ENCODE data around the gene SH2D3C. TPM values are rescaled to one million over a fixed set of nuclear protein-coding genes. Genes with fewer than 3 reads are reported as not detected.

The SH2D3C gene
- total RNA-seq, 2 experiments from 2014 or later: 10.9 to 11.8 TPM

GRCh38 chr9:127805620-127806019 lies 27.2 kb upstream of the SH2D3C start:
- Mint-ChIP-seq H3K27me3 (no peaks in the 10 kb centered on the region), H3K27ac (no peak overlapping the region), H3K36me3 (ENCODE audit: low read depth) (peaks cover 40% of the 10 kb centered on the region), H3K9me3 (no peaks in the 10 kb centered on the region), H3K4me3 (peak overlapping the region; percentile 35), H3K4me1 (ENCODE audit: low read depth) (peaks cover 19% of the 10 kb centered on the region)
- H3K4me3 ChIP-seq (ENCODE audit: low read length): no peak overlapping the region
- POLR2A ChIA-PET: interaction anchor here (1.0 to 1.3 kb wide), 2 partner anchors 9 to 20 kb away, joined by 3 to 6 read pairs; partner anchors contain the start of gene CDK9
- peaks cover 46% of the 10 kb centered on the region for H3K36me3 ChIP-seq (ENCODE audit: insufficient read depth, low read length)
- H3K27ac ChIP-seq (ENCODE audit: low read depth in 1 of 2, low read length in 2 of 2): no peak overlapping the region
- H3K4me1 ChIP-seq (ENCODE audit: insufficient read depth, low read length): peaks cover 28% of the 10 kb centered on the region
- no peaks in the 10 kb centered on the region for H3K9me3 ChIP-seq (ENCODE audit: control insufficient read depth in 1 of 2, insufficient read depth in 1 of 2, low read length in 2 of 2)
- ATAC-seq (ENCODE audit: poor library complexity): no peak
- CTCF ChIA-PET: no interaction called here
- intact Hi-C loops (cut with DNase I, micrococcal nuclease): loop anchor here in 1 of 2 experiments (5.0 kb wide), 1 partner anchor 47 kb away; the partner anchor contains the start of gene ENG
- no peak for TF ChIP-seq CTCF (IDR thresholded peaks at IDR 0.05)
- H3K27me3 ChIP-seq (ENCODE audit: control insufficient read depth in 1 of 2, insufficient read depth in 2 of 2, low read length in 2 of 2): no peaks in the 10 kb centered on the region
- peak in 6 of 14 experiments; percentile 23 to 59 (median 44) for DNase-seq

GRCh38 chr9:127803507-127804352 lies 25.3 kb upstream of the SH2D3C start:
- no peaks in the 10 kb centered on the region for H3K27me3 Mint-ChIP-seq
- H3K36me3 Mint-ChIP-seq (ENCODE audit: low read depth): peaks cover 25% of the 10 kb centered on the region
- peak overlapping the region; percentile 80 for H3K27ac Mint-ChIP-seq
- no peaks in the 10 kb centered on the region for H3K27me3 ChIP-seq (ENCODE audit: control insufficient read depth in 1 of 2, insufficient read depth in 2 of 2, low read length in 2 of 2)
- H3K4me1 Mint-ChIP-seq (ENCODE audit: low read depth): peaks cover 19% of the 10 kb centered on the region
- H3K27ac ChIP-seq (ENCODE audit: low read depth in 1 of 2, low read length in 2 of 2): peak overlapping the region; percentile 63 to 79
- peaks cover 28% of the 10 kb centered on the region for H3K4me1 ChIP-seq (ENCODE audit: insufficient read depth, low read length)
- ChIA-PET CTCF (interaction anchor here (1.2 to 1.3 kb wide), 2 partner anchors 66 to 69 kb away, joined by 3 read pairs; partner anchors contain the start of gene TOR2A), POLR2A (interaction anchor here (0.6 to 1.5 kb wide), 4 partner anchors 18 to 118 kb away, joined by 3 to 8 read pairs (median 3); partner anchors contain the start of gene CDK9)
- H3K36me3 ChIP-seq (ENCODE audit: insufficient read depth, low read length): peaks cover 31% of the 10 kb centered on the region
- no peaks in the 10 kb centered on the region for H3K9me3 ChIP-seq (ENCODE audit: control insufficient read depth in 1 of 2, insufficient read depth in 1 of 2, low read length in 2 of 2)
- peak overlapping the region; percentile 79 for H3K4me3 ChIP-seq (ENCODE audit: low read length)
- ATAC-seq (ENCODE audit: poor library complexity): no peak
- no peak for TF ChIP-seq CTCF (IDR thresholded peaks at IDR 0.05)
- intact Hi-C loops (cut with DNase I, micrococcal nuclease): loop anchor here (2.0 to 5.0 kb wide), 4 partner anchors 17 to 389 kb away; partner anchors contain the start of genes CDK9 (in 1 of the 2) and CIZ1 (in 1 of the 2)
- no peaks in the 10 kb centered on the region for H3K9me3 Mint-ChIP-seq
- H3K4me3 Mint-ChIP-seq: peak overlapping the region; percentile 91
- DNase-seq: peak in 3 of 14 experiments; percentile 22 to 61 (median 45)

- H3K36me3 Mint-ChIP-seq (ENCODE audit: low read depth): peaks cover 19% of the 10 kb centered on the region
- Histone ChIP-seq H3K27me3 (ENCODE audit: control insufficient read depth in 1 of 2, insufficient read depth in 2 of 2, low read length in 2 of 2) (no peaks in the 10 kb centered on the region), H3K27ac (ENCODE audit: low read depth in 1 of 2, low read length in 2 of 2) (peak within 1 kb of the TSS; percentile 79), H3K36me3 (ENCODE audit: insufficient read depth, low read length) (peaks cover 22% of the 10 kb centered on the region), H3K4me1 (ENCODE audit: insufficient read depth, low read length) (peaks cover 29% of the 10 kb centered on the region), H3K4me3 (ENCODE audit: low read length) (peak within 1 kb of the TSS; percentile 79), H3K9me3 (ENCODE audit: control insufficient read depth in 1 of 2, insufficient read depth in 1 of 2, low read length in 2 of 2) (no peaks in the 10 kb centered on the region)
- peak within 1 kb of the TSS; percentile 91 for H3K4me3 Mint-ChIP-seq
- intact Hi-C loops (cut with DNase I, micrococcal nuclease): loop anchor here (1.0 to 5.0 kb wide), 5 partner anchors 16 to 389 kb away; partner anchors contain the start of genes CDK9 (in 2 of the 2) and CIZ1 (in 1 of the 2)
- ATAC-seq (ENCODE audit: poor library complexity) (peak; percentile 90), DNase-seq (peak; percentile 63 to 94 (median 79))
- H3K27me3 Mint-ChIP-seq: no peaks in the 10 kb centered on the region
- H3K4me1 Mint-ChIP-seq (ENCODE audit: low read depth): peaks cover 20% of the 10 kb centered on the region
- POLR2A ChIA-PET: interaction anchor here (0.6 to 2.4 kb wide), 11 partner anchors 10 to 352 kb away, joined by 3 to 9 read pairs (median 3); partner anchors contain the start of genes CDK9 and NAIF1
- H3K9me3 Mint-ChIP-seq: no peaks in the 10 kb centered on the region
- CTCF ChIA-PET: interaction anchor here (1.0 to 1.3 kb wide), 4 partner anchors 67 to 108 kb away, joined by 3 to 5 read pairs (median 3); partner anchors contain the start of gene TOR2A
- TF ChIP-seq CTCF (IDR thresholded peaks at IDR 0.05): no peak
- H3K27ac Mint-ChIP-seq: peak within 1 kb of the TSS; percentile 80
These were observed 24.3 kb upstream of the SH2D3C start, which contains the start of gene FPGS for GRCh38 chr9:127802576-127803443. Gene FPGS (plus strand): TSS chr9:127802882. CDS start chr9:127802925, 43 bp downstream.

All from CD4-positive, alpha-beta T cell (primary cell).